ENCODE measurements around the gene TENT5C.

DNA sequence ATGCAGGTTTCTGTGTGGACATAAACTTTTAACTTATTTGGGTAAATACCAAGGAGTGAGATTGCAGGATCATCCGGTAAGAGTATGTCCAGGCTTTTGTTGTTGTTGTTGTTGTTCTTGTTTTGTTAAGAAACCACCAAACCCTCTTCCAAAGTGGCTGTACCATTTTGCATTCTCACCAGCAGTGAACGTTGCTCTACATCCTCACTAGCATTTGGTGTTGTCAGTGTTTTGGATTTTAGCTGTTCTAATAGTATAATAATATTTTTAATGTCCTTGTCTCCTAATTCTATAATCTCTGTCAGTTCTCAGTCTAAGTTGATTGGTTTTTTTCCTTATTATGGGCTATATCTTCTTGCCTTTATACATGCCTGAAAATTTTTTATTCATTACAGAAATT, 37.8 kb downstream of the TENT5C start:
- TF ChIP-seq, protein P1, sequence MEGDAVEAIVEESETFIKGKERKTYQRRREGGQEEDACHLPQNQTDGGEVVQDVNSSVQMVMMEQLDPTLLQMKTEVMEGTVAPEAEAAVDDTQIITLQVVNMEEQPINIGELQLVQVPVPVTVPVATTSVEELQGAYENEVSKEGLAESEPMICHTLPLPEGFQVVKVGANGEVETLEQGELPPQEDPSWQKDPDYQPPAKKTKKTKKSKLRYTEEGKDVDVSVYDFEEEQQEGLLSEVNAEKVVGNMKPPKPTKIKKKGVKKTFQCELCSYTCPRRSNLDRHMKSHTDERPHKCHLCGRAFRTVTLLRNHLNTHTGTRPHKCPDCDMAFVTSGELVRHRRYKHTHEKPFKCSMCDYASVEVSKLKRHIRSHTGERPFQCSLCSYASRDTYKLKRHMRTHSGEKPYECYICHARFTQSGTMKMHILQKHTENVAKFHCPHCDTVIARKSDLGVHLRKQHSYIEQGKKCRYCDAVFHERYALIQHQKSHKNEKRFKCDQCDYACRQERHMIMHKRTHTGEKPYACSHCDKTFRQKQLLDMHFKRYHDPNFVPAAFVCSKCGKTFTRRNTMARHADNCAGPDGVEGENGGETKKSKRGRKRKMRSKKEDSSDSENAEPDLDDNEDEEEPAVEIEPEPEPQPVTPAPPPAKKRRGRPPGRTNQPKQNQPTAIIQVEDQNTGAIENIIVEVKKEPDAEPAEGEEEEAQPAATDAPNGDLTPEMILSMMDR (conservative IDR thresholded peaks at IDR 0.05; ENCODE audit: low read length) = no peak
- TF ChIP-seq EZH2phosphoT487 (IDR thresholded peaks at IDR 0.05; ENCODE audit: borderline replicate concordance) = no peak
